KMS-11 (cell line): ENCODE measurements around the gene SULT4A1.

ENCODE experiments used
- H2AFZ ChIP-seq: fragments of 200-600 bp; sonication (generic); 2 replicates; pipeline ENCODE4 v1.6.1; 2016; ENCODE audit warnings: antibody characterized with exemption, mixed run types, low read depth
- H3K27ac ChIP-seq: fragments of 200-600 bp; sonication (generic); 2 replicates; pipeline ENCODE4 v1.6.1; 2016; ENCODE audit warnings: mild to moderate bottlenecking, mixed run types
- H3K27me3 ChIP-seq: fragments of 200-600 bp; sonication (generic); 2 replicates; pipeline ENCODE4 v1.6.1; 2017; ENCODE audit warnings: mild to moderate bottlenecking, low read depth, mixed run types, moderate library complexity; ENCODE audit not compliant: insufficient read depth
- H3K36me3 ChIP-seq: fragments of 200-600 bp; sonication (generic); 2 replicates; pipeline ENCODE4 v1.6.1; 2017; ENCODE audit warnings: mild to moderate bottlenecking, mixed run types; ENCODE audit not compliant: insufficient read depth
- H3K4me1 ChIP-seq: fragments of 200-600 bp; sonication (generic); 2 replicates; pipeline ENCODE4 v1.6.1; 2016; ENCODE audit warnings: mild to moderate bottlenecking, low read depth, mixed run types; ENCODE audit not compliant: poor library complexity, severe bottlenecking
- H3K4me2 ChIP-seq: fragments of 200-600 bp; sonication (generic); 2 replicates; pipeline ENCODE4 v1.7.0; 2016; ENCODE audit warnings: mild to moderate bottlenecking, mixed run types
- H3K4me3 ChIP-seq: fragments of 200-600 bp; sonication (generic); IDR thresholded peaks from 2 replicates; pipeline ENCODE4 v1.6.1; 2017; ENCODE audit warnings: low read depth, low read length, mixed read lengths; ENCODE audit not compliant: insufficient read depth
- H3K79me2 ChIP-seq: fragments of 200-600 bp; sonication (generic); 2 replicates; pipeline ENCODE4 v1.6.1; 2016; ENCODE audit warnings: low read depth, mixed run types; ENCODE audit not compliant: insufficient read depth
- H3K9ac ChIP-seq: fragments of 200-600 bp; sonication (generic); 2 replicates; pipeline ENCODE4 v1.6.1; 2016; ENCODE audit warnings: mild to moderate bottlenecking, mixed run types
- H4K20me1 ChIP-seq: fragments of 200-600 bp; sonication (generic); 2 replicates; pipeline ENCODE4 v1.6.1; 2016; ENCODE audit warnings: mild to moderate bottlenecking, mixed run types; ENCODE audit not compliant: insufficient read depth
- TF ChIP-seq, protein P1 (sequence below): fragments of 200-600 bp; sonication (generic); conservative IDR thresholded peaks from 2 replicates; pipeline ENCODE4 v1.6.1; 2017; ENCODE audit warnings: low read depth, mild to moderate bottlenecking, antibody characterized with exemption, low read length, moderate library complexity, mixed read lengths

SULT4A1 gene

DNA sequence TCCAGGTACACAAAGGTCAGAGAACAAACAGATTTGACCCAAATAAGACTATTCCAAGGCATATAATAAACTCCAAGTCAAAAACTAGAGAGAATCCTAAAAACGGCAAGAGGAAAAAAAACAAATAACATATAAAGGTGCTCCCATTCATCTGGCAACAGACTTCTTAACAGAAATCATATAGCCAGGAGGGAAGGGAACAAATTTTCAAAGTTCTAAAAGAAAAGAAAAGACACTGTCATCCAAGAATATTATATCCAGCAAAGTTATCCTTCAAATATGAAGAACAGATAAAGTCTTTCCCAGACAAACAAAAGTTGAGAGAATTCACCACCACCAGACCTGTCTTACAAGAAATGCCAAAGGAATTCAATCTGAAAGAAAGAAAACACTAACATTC is 61.3 kb downstream of the SULT4A1 start:
- H3K4me3 ChIP-seq = no peak overlapping the region
- H4K20me1 ChIP-seq = no peaks in the 10 kb centered on the region
- TF ChIP-seq, protein P1, sequence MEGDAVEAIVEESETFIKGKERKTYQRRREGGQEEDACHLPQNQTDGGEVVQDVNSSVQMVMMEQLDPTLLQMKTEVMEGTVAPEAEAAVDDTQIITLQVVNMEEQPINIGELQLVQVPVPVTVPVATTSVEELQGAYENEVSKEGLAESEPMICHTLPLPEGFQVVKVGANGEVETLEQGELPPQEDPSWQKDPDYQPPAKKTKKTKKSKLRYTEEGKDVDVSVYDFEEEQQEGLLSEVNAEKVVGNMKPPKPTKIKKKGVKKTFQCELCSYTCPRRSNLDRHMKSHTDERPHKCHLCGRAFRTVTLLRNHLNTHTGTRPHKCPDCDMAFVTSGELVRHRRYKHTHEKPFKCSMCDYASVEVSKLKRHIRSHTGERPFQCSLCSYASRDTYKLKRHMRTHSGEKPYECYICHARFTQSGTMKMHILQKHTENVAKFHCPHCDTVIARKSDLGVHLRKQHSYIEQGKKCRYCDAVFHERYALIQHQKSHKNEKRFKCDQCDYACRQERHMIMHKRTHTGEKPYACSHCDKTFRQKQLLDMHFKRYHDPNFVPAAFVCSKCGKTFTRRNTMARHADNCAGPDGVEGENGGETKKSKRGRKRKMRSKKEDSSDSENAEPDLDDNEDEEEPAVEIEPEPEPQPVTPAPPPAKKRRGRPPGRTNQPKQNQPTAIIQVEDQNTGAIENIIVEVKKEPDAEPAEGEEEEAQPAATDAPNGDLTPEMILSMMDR = no peak
- no peak overlapping the region for H3K9ac ChIP-seq
- no peaks in the 10 kb centered on the region for H3K79me2 ChIP-seq
- no peak overlapping the region for H2AFZ ChIP-seq
- no peak overlapping the region for H3K27ac ChIP-seq
- H3K4me2 ChIP-seq = no peak overlapping the region
- no peaks in the 10 kb centered on the region; the same call in 1 of the 2 replicates for H3K27me3 ChIP-seq
- no peaks in the 10 kb centered on the region for H3K36me3 ChIP-seq
- no peaks in the 10 kb centered on the region for H3K4me1 ChIP-seq

DNA sequence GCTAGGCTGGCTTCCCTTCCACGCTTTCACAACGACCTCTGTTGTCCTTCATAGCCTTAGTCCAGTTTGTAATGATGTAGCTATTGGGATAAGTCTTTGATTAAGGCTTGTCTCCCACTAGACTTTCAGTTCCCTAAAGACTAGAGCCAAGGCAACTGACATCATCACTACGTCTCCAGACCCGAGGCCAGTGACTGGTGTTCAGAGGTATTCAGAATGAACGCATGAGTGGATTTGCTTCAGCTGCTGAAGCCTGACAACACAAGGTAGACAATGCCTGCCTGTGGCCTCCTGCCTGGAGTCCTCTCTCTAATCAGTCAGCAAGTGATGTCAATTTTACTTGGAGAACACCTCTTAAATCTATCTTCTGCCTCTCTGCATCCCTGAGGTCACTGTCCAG is 63.8 kb downstream of the SULT4A1 start:
- Histone ChIP-seq H3K4me3 (no peak overlapping the region), H3K4me1 (no peaks in the 10 kb centered on the region), H3K79me2 (no peaks in the 10 kb centered on the region), H3K4me2 (no peak overlapping the region), H2AFZ (no peak overlapping the region), H3K36me3 (no peaks in the 10 kb centered on the region), H3K9ac (no peak overlapping the region), H3K27me3 (peaks cover 4% of the 10 kb centered on the region; the same call in 1 of the 2 replicates), H4K20me1 (no peaks in the 10 kb centered on the region), H3K27ac (no peak overlapping the region)
- TF ChIP-seq, protein P1 = no peak

DNA sequence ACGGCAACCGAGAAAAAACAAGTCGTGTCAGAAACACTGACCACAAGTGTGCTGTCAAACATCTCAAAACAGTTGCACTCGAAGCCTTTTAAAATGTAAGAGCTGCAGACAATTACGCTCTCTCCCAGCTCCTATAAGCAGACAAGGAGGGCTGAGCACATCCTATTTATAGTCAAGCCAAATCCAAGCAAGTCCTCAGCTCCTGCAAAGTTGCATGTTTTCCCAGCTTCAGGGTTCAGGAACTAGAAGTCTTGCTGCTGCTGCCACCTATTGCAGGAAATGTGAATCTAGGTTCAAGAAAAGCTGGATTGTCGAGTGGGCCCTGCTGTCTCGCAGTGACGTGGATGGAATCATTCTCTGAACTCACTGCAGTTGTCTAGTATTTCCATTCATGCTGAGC is 65.7 kb downstream of the SULT4A1 start:
- no peaks in the 10 kb centered on the region for H3K36me3 ChIP-seq
- TF ChIP-seq, protein P1 = no peak
- no peak overlapping the region for H3K4me2 ChIP-seq
- H3K27ac ChIP-seq = no peak overlapping the region
- H3K9ac ChIP-seq = no peak overlapping the region
- no peaks in the 10 kb centered on the region for H3K4me1 ChIP-seq
- H3K79me2 ChIP-seq = no peaks in the 10 kb centered on the region
- H2AFZ ChIP-seq = no peak overlapping the region
- H4K20me1 ChIP-seq = no peaks in the 10 kb centered on the region
- no peak overlapping the region for H3K4me3 ChIP-seq
- H3K27me3 ChIP-seq = 0 out of 2 replicates have a peak, but pooled peaks cover 5% of the 10 kb centered on the region

DNA sequence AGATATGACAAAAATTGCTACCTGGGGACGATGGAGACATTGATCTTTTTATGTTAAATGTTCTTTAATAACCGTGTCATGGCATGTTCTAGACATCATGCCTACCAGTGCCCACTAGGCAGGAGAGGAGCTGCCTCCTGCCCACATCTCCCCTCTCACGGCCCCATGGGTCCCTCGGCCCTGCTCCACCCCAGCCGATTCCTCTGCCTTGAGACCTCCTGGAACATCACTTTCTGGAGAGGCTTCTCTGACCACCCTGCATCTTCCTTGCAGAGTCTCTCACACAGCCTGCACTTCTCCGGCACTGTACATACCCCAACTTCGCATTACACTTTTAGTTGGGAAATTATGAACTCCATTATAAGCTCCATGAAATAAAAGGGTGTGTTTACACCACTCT is 67.0 kb downstream of the SULT4A1 start:
- no peak overlapping the region for H3K27ac ChIP-seq
- no peak overlapping the region for H3K4me2 ChIP-seq
- no peak overlapping the region for H3K4me3 ChIP-seq
- H3K4me1 ChIP-seq = no peaks in the 10 kb centered on the region
- H3K36me3 ChIP-seq = no peaks in the 10 kb centered on the region
- H3K79me2 ChIP-seq = no peaks in the 10 kb centered on the region
- 0 out of 2 replicates have a peak, but pooled peaks cover 5% of the 10 kb centered on the region for H3K27me3 ChIP-seq
- no peak overlapping the region for H2AFZ ChIP-seq
- TF ChIP-seq, protein P1 = no peak
- H4K20me1 ChIP-seq = no peaks in the 10 kb centered on the region
- no peak overlapping the region for H3K9ac ChIP-seq
